Measurements from ENCODE around the gene EVI2B. TPM values are rescaled to one million over a fixed set of nuclear protein-coding genes. Genes with fewer than 3 reads are reported as not detected.

The EVI2B gene
- total RNA-seq, 1 experiment from 2014 or later: 0.20 TPM

DNA sequence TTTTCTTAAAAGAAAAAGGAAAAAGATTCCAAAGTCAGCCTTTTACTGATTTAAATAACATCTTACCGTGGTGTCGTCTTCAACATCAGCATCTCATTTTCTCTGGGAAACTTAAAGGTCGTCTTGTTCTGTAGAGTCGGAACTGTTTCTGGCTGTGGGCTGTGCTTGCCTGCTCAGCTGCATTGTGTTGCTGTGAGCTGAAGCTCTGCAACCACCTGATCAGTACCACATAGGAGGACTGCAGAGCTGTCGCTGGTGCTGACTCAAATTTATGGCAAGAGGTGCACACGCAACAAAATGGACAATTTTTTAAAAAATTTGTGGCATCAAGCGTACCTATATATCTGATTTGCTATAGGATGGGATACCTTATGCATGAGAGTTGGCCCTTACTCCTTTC, 16.8 kb downstream of the EVI2B start, which contains the start of gene OMG:
Gene OMG (minus strand): TSS at position 150 of the 400 bp plus-strand sequence. CDS start 908 bp downstream, outside the sequence.
- Histone ChIP-seq H3K27ac (ENCODE audit: low read depth, low read length) (no peak within 1 kb of the TSS), H3K9me2 (ENCODE audit: insufficient read depth) (no peaks in the 10 kb centered on the region), H3K4me3 (replicated peaks in 1 of 2; ENCODE audit: low read depth in 1 of 2, low read length in 2 of 2) (no peak within 1 kb of the TSS), H3K79me2 (ENCODE audit: insufficient read depth, low read length) (no peaks in the 10 kb centered on the region), H4K20me1 (ENCODE audit: insufficient read depth) (no peaks in the 10 kb centered on the region; the same call in 1 of the 2 replicates), H3K9me3 (ENCODE audit: control insufficient read depth in 1 of 2, insufficient read depth in 1 of 2, low read depth in 1 of 2, low read length in 2 of 2) (no peaks in the 10 kb centered on the region), H3K4me2 (ENCODE audit: low read length) (no peak within 1 kb of the TSS), H2AFZ (ENCODE audit: low read depth, low read length, poor library complexity, severe bottlenecking) (no peak within 1 kb of the TSS), H3K9ac (ENCODE audit: low read length) (no peak within 1 kb of the TSS), H3K27me3 (ENCODE audit: insufficient read depth, low read length) (no peaks in the 10 kb centered on the region), H3K4me1 (ENCODE audit: control insufficient read depth in 1 of 2, insufficient read depth in 2 of 2, low read length in 2 of 2) (no peaks in the 10 kb centered on the region), H3K36me3 (ENCODE audit: control insufficient read depth in 1 of 2, insufficient read depth in 2 of 2, low read length in 2 of 2) (no peaks in the 10 kb centered on the region)
- intact Hi-C loops (cut with micrococcal nuclease): no loop called here
- TF ChIP-seq FOSL1 (IDR thresholded peaks at IDR 0.05; ENCODE audit: low read depth): no peak
- TF ChIP-seq, protein P1, sequence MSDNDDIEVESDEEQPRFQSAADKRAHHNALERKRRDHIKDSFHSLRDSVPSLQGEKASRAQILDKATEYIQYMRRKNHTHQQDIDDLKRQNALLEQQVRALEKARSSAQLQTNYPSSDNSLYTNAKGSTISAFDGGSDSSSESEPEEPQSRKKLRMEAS (IDR thresholded peaks at IDR 0.05): no peak
- TF ChIP-seq CEBPB (IDR thresholded peaks at IDR 0.05; ENCODE audit: low read depth): no peak
- no peak for TF ChIP-seq SP1 (IDR thresholded peaks at IDR 0.05; ENCODE audit: low read depth)
- TF ChIP-seq POLR2AphosphoS5 (IDR thresholded peaks at IDR 0.05; ENCODE audit: low read depth, low read length): no peak
- TF ChIP-seq, protein P2, sequence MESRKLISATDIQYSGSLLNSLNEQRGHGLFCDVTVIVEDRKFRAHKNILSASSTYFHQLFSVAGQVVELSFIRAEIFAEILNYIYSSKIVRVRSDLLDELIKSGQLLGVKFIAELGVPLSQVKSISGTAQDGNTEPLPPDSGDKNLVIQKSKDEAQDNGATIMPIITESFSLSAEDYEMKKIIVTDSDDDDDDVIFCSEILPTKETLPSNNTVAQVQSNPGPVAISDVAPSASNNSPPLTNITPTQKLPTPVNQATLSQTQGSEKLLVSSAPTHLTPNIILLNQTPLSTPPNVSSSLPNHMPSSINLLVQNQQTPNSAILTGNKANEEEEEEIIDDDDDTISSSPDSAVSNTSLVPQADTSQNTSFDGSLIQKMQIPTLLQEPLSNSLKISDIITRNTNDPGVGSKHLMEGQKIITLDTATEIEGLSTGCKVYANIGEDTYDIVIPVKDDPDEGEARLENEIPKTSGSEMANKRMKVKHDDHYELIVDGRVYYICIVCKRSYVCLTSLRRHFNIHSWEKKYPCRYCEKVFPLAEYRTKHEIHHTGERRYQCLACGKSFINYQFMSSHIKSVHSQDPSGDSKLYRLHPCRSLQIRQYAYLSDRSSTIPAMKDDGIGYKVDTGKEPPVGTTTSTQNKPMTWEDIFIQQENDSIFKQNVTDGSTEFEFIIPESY (IDR thresholded peaks at IDR 0.05; ENCODE audit: extremely low read depth, insufficient replicate concordance, low read length): no peak
- no peak for ATAC-seq
- no TSS peak for BruUV-seq (replicated peaks)
- ChIA-PET CTCF (no interaction called here), POLR2A (no interaction called here), RAD21 (ENCODE audit: low non-redundant PET in 1 of 2, low total read pairs in 2 of 2, uncharacterized antibody in 2 of 2, unreplicated experiment in 2 of 2) (no interaction called here)
- DNase-seq (ENCODE audit: low read depth, low spot score): no peak

DNA sequence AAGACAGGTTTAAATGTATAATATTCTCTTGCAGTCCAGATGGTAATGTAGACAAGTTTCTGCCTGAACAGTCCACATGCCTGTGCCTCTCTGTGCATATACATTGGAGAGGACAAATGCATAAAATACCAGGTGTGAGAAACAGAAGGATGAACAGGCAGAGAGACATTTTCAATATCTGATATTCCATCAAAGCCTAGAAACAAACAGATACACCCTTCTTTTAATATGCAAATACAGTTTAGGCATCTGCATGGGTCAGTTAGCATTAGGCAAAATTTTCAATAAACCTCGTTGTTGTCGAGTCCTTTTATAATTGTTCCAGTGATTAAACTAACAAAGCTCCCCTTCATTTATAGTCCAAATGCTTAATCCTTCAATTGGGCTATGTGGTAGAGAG, 17.7 kb downstream of the EVI2B start:
- Histone ChIP-seq H3K9me3 (ENCODE audit: control insufficient read depth in 1 of 2, insufficient read depth in 1 of 2, low read depth in 1 of 2, low read length in 2 of 2) (no peaks in the 10 kb centered on the region), H3K36me3 (ENCODE audit: control insufficient read depth in 1 of 2, insufficient read depth in 2 of 2, low read length in 2 of 2) (no peaks in the 10 kb centered on the region), H3K79me2 (ENCODE audit: insufficient read depth, low read length) (no peaks in the 10 kb centered on the region), H3K27me3 (ENCODE audit: insufficient read depth, low read length) (no peaks in the 10 kb centered on the region), H2AFZ (ENCODE audit: low read depth, low read length, poor library complexity, severe bottlenecking) (no peak overlapping the region), H3K4me2 (ENCODE audit: low read length) (no peak overlapping the region), H3K9ac (ENCODE audit: low read length) (no peak overlapping the region), H3K4me3 (replicated peaks in 1 of 2; ENCODE audit: low read depth in 1 of 2, low read length in 2 of 2) (no peak overlapping the region), H3K9me2 (ENCODE audit: insufficient read depth) (no peaks in the 10 kb centered on the region), H3K4me1 (ENCODE audit: control insufficient read depth in 1 of 2, insufficient read depth in 2 of 2, low read length in 2 of 2) (no peaks in the 10 kb centered on the region), H4K20me1 (ENCODE audit: insufficient read depth) (no peaks in the 10 kb centered on the region; the same call in 1 of the 2 replicates), H3K27ac (ENCODE audit: low read depth, low read length) (no peak overlapping the region)
- intact Hi-C loops (cut with micrococcal nuclease): no loop called here
- no TSS peak for BruUV-seq (replicated peaks)
- no peak for ATAC-seq
- ChIA-PET POLR2A (no interaction called here), CTCF (no interaction called here), RAD21 (ENCODE audit: low non-redundant PET in 1 of 2, low total read pairs in 2 of 2, uncharacterized antibody in 2 of 2, unreplicated experiment in 2 of 2) (no interaction called here)
- DNase-seq (ENCODE audit: low read depth, low spot score): no peak
- TF ChIP-seq ELF1 (IDR thresholded peaks at IDR 0.05; ENCODE audit: borderline replicate concordance, low read depth): no peak
- no peak for TF ChIP-seq TCF7L2 (IDR thresholded peaks at IDR 0.05; ENCODE audit: borderline replicate concordance, extremely low read depth, insufficient read depth, insufficient read length)
- TF ChIP-seq FOSL1 (IDR thresholded peaks at IDR 0.05; ENCODE audit: low read depth): no peak
- TF ChIP-seq POLR2AphosphoS5 (IDR thresholded peaks at IDR 0.05; ENCODE audit: low read depth, low read length): no peak
- TF ChIP-seq, protein P3, sequence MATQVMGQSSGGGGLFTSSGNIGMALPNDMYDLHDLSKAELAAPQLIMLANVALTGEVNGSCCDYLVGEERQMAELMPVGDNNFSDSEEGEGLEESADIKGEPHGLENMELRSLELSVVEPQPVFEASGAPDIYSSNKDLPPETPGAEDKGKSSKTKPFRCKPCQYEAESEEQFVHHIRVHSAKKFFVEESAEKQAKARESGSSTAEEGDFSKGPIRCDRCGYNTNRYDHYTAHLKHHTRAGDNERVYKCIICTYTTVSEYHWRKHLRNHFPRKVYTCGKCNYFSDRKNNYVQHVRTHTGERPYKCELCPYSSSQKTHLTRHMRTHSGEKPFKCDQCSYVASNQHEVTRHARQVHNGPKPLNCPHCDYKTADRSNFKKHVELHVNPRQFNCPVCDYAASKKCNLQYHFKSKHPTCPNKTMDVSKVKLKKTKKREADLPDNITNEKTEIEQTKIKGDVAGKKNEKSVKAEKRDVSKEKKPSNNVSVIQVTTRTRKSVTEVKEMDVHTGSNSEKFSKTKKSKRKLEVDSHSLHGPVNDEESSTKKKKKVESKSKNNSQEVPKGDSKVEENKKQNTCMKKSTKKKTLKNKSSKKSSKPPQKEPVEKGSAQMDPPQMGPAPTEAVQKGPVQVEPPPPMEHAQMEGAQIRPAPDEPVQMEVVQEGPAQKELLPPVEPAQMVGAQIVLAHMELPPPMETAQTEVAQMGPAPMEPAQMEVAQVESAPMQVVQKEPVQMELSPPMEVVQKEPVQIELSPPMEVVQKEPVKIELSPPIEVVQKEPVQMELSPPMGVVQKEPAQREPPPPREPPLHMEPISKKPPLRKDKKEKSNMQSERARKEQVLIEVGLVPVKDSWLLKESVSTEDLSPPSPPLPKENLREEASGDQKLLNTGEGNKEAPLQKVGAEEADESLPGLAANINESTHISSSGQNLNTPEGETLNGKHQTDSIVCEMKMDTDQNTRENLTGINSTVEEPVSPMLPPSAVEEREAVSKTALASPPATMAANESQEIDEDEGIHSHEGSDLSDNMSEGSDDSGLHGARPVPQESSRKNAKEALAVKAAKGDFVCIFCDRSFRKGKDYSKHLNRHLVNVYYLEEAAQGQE (IDR thresholded peaks at IDR 0.05; ENCODE audit: low read depth): no peak
- no peak for TF ChIP-seq EGR1 (IDR thresholded peaks at IDR 0.05; ENCODE audit: low read depth)
- TF ChIP-seq EZH2 (IDR thresholded peaks at IDR 0.05): no peak
- no peak for TF ChIP-seq RAD21 (IDR thresholded peaks at IDR 0.05; ENCODE audit: low read depth)
- TF ChIP-seq, protein P2 (IDR thresholded peaks at IDR 0.05; ENCODE audit: extremely low read depth, insufficient replicate concordance, low read length): no peak
